ENCODE measurements around the gene DAB2IP.

DAB2IP gene

GRCh38 chr9:121703014-121703734 lies 51.7 kb downstream of the DAB2IP start:
- no peak for DNase-seq (ENCODE audit: low read depth)

DNA sequence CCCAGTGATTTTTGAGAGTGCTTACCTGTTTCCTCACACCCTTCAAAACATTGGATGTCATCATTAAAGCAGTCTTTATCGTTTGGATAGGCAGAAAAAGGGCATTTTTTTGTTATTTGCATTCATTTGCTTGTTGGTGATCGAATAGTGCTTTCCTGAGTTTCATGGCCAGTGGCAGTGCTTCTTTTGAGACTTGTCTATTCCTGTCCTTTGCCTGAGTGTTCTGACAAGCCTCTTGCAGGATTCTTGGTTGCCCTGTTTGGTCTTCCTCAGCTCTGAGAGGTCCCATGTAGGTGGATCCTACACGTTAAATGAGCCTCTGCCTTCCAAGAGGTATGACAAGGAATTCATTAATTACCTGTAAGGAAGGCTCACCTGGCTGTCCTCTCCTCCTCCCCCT lies 52.8 kb downstream of the DAB2IP start:
- DNase-seq (ENCODE audit: low read depth), result no peak

GRCh38 chr9:121706149-121706750 lies 54.8 kb downstream of the DAB2IP start:
- no peak for DNase-seq (ENCODE audit: low read depth)

DNA sequence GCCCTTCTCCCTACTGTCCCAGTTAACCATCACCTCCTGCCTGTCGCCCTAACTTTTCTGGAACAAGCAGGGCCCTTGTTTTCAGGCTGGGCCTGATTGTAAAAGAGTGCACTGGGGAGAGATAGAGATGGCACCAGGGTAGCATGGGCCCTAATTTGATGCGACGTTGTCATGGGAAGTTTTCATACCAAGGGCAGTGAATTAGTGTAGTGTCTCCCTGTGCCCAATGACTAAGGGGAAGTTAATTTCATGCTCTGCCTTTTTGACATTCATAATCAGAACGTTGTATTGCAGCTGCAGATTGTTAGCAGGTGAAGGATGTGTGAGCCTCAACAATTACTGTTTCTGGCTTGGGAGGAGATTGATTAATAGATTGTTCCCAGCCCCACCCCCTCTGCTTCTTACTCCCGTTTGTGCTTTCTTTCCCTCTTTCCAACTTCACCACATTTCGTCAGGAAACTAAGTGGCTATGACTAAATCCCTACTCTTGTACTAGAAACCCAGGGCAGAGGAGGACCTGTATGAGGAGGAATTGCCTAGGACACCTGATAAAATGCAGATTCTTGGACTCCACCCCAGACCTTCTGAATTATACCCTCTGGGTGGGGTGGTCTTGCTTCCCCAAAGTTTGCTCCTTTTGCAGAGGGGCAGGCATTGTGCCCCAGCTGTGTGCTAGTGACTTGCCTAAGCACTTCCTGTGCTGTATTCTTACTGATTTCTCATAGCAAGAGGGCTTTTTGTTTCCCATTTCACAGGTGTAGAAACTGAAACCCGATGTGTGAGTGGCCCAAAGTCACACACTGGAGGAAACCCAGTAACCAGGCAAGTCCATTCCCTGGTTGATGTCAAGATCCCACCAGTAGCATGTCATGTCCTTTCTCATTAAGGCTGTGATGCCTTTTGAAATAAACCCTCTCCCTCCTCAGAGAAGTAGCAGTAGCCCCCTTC lies 56.3 kb downstream of the DAB2IP start:
- no peak for DNase-seq (ENCODE audit: low read depth)

- DNase-seq (ENCODE audit: low read depth), result no peak
These were observed 57.5 kb downstream of the DAB2IP start for GRCh38 chr9:121708768-121709488.

- DNase-seq (ENCODE audit: low read depth), result no peak
These were observed 58.4 kb downstream of the DAB2IP start for GRCh38 chr9:121709798-121710197.

GRCh38 chr9:121711281-121711680 lies 59.8 kb downstream of the DAB2IP start:
- DNase-seq (ENCODE audit: low read depth), result no peak

DNA sequence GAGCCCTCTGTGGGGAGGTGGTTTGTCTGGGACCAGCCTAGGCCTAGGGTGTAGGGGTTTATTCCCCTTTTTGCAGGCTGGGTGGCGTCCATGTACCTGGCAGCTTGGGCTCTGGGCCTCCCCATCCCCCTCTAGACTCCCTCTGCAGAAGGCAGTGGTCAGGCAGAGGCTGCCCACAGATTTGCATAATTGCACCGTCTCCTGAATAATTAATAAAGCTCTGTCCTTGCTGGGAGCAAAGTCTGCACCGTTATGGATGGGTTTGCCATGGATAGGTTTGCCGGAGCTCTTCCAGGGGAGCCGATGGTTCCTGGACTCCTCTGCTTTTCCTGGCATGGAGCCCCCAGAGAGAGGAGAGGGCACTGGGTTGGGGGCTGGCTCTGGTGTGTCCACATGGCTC lies 60.4 kb downstream of the DAB2IP start:
- no peak for DNase-seq (ENCODE audit: low read depth)

DNA sequence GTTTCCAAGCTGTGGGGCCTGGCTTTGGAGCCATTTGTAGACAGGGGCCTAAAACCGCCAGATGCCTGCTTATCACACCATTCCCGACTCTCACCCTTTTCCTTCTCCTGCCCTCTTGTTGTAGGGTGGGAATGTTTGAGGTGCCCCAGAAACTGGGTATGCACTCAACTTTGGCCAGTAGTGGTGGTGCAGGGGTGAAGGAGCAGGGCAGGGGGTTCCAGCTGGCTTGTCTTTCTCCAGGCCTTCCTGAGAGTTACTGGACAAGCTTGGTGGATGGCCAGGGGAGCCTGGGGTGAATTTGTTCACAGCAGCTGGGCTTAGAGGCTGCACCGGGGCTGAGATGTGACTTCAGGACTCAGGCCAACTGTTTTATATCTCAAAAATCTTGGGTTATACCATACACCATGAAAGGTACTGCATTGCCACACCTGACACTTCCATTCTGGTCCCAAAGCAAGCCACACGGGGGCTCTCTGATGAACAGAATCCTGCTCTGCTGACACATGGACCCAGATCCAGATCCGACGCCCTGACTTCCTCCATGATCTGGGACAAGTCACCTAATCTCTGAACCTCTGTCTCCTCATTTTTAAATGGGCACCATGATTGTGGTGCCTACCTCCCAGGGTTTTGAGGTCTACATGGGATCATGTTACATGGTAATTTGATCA lies 62.1 kb downstream of the DAB2IP start:
- no peak for DNase-seq (ENCODE audit: low read depth)

DNA sequence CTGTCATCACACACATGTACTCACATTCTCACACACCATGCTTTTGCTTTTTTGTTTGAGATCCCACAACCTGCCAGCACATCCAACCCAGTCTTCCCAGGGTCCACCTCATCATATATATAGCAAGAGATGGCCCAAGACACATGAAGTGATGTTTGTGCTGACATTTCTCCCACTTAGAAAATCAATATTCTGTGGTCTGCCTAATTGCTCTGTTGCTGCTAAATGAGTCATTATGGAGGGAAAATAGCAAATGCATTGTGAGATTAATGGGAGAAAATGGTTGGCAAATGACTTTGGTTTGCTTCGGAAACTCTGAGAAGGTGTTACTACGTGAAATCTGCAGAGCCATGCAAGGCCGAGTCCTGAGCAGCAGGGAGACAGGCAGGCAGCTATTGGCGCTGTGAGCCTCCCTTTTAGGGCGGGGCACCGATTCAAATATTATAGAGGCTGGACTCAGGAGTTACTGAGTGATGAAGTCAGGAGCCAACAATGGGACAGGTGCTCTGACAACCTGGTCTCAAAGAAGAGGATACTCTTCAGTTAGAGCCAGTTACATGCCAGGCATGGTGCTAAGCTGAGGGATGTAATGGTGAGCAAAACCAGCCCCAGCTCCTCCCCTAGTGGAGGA lies 62.8 kb downstream of the DAB2IP start:
- DNase-seq (ENCODE audit: low read depth), result no peak

DNA sequence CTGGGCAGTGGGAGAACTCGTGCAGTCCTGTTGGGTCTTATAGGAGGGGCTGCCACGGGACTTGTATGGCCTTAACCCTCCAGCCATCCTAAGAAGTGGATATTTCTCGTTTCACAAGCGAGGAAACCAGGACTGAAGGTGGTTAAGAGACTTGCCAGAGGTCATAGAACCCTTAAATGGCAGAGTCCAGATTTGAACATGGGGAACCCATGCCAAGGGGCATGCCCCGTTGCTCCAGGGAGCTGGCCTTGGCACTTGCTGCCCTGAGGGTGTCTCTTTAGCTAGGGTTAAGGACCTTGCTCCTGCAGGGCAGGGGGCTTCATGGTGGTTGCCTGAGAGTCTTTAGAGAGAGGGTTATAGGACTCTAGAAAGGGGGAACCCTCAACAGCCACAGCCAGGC lies 63.4 kb downstream of the DAB2IP start:
- DNase-seq (ENCODE audit: low read depth), result no peak

GRCh38 chr9:121717141-121717991 lies 65.9 kb downstream of the DAB2IP start:
- no peak for DNase-seq (ENCODE audit: low read depth)

DNA sequence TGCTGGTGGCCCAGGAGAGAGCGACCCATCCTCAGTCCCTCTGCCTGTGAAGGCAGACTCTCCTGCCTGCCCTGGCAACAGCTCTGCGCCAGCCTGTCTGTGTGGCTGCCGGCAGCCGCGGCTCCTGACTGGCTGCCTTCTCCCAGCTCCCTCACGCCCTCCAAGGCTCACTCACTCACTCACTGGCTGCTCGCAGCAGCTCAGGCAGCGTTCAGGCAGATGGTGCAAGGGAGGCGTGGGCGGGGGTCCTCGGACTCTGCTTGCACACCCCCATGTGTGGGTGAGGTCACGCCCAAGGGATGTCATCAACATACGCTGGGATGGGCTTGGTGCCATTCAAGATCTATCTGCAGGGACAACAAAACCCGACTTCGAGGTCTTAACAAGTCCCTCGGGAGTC lies 66.7 kb downstream of the DAB2IP start:
- DNase-seq (ENCODE audit: low read depth), result no peak

DNA sequence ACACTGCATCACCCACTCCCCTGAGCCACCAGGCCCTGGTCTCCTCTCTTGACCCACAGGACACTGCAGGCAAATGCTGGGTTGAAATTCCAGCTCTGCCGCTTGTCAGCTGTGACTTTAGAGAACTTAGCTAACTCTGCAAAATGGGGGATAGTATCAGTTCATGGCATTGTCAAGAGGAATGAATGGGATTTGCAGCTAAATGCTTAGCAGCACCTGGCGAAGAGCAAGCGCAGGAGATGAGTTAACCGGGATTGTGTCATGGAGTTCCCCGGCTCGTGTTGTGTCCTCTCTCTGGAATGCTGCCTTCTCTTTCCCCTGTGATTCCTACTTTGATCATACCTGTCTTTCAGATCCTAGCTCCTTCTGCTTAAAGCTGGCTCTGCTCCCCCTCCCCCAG lies 67.1 kb downstream of the DAB2IP start:
- no peak for DNase-seq (ENCODE audit: low read depth)

- no peak for DNase-seq (ENCODE audit: low read depth)
These were observed 69.0 kb downstream of the DAB2IP start for GRCh38 chr9:121720311-121721057.

- DNase-seq (ENCODE audit: low read depth), result no peak
These were observed 69.6 kb downstream of the DAB2IP start for GRCh38 chr9:121721058-121721350.

DNA sequence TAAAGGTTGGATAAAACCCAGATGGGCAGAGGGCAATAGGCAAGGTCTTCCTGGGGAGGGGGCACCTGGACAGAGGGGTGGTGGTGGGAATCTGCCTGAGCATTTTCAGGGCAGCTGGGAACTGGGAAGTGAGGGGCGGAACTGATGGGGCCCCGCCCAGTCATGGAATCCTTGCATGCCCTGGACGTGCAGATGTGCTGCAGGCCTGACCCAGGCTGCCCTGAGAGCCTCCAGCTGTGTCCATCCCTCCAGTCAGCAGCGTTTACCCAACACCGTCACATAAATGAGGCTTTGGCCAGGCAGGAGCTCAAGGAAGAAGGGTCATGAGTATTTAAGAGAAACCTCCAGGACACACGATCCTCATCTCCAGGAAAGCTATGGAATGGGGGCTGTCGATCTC lies 70.3 kb downstream of the DAB2IP start:
- DNase-seq (ENCODE audit: low read depth), result no peak

GRCh38 chr9:121725008-121725775 lies 73.8 kb downstream of the DAB2IP start:
- no peak for DNase-seq (ENCODE audit: low read depth)

Data from stimulated activated CD8-positive, alpha-beta memory T cell treated with anti-CD3 and anti-CD28 coated beads, Interleukin-12 subunit alpha, Interleukin-12 subunit beta, amount 100 ng/mL, for 4 hours (primary cell).